ENCODE data around the gene STAG3.
A peak's percentile ranks its signal among the peaks of the same experiment; 100 is the strongest.

Gene STAG3

DNA sequence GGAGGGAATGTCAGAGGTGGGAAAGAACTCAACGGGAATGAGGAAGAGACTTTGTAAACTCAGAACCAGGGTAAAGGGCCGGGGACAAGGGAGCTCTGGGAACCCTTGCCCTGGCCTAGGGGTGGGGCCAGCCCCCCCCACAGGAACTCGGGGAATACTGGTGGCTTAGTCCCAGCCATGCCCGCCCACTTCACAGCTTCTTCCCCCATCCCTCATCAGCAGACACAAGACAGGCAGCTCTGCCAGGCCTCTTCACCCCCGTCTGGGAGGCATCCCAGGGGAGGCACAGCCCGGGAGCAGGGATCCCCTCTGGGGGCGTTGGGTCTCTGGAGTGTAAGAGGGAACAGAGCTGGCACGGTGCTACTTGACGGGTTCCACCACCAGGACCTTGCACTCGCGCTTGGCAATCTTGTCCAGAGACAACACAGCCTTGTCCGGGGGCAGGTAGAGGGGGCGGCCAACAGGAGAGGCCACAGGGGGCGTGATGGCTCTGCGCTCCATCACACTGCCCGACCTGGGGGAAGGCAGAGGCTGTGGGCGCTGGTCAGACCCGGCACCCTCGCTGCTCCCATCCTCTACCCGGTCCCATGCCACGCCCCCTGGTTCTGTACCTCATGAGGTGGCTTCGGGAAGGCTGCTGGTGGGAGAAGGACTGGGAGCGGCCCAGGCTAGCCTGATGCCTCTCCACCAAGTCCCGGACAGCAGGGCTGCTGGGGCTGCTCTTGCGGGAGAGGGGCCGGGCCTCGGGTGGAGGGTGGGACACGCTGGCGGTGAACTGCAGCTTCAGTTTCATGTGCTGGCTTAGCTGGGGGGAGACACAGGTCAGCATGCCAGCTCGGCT is 22.8 kb upstream of the STAG3 start:
- no peak for DNase-seq (ENCODE audit: low spot score)

DNA sequence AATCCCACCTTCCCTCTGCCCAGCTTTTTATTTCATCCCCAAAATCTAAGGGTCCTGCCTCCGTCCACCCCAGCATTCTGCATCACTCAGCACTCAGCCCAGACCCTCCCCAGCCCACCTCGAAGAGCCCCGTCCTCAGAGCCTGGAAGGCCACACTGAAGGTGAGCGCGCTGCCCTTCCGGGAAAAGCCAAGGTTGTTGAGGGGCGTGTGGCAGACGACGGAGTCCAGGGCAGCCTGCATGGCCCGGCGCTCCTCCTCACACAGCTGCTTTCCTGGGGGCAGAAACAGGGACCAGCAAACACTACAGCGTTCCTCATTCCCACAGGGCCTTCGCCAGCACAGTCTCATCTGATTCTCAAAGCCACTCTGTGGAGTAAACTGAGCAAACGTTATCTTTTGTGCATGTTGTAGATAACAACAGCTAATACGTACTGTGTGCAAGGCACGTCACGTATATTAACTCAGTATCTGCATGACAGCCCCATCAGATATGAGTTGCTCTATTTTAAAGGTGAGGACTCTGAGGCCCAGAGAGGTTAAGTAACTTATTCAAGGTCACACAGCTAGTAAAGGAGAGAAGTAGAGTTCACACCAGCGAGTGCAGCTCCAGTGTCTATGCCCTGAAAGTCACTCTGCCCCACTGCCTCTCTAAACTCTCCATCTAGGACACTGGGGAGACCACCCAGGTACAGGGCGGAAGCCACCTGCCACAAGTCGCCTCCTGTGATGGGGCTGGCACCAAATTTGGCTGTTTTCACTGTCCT is 22.0 kb upstream of the STAG3 start:
- no peak for DNase-seq (ENCODE audit: low spot score)

DNA sequence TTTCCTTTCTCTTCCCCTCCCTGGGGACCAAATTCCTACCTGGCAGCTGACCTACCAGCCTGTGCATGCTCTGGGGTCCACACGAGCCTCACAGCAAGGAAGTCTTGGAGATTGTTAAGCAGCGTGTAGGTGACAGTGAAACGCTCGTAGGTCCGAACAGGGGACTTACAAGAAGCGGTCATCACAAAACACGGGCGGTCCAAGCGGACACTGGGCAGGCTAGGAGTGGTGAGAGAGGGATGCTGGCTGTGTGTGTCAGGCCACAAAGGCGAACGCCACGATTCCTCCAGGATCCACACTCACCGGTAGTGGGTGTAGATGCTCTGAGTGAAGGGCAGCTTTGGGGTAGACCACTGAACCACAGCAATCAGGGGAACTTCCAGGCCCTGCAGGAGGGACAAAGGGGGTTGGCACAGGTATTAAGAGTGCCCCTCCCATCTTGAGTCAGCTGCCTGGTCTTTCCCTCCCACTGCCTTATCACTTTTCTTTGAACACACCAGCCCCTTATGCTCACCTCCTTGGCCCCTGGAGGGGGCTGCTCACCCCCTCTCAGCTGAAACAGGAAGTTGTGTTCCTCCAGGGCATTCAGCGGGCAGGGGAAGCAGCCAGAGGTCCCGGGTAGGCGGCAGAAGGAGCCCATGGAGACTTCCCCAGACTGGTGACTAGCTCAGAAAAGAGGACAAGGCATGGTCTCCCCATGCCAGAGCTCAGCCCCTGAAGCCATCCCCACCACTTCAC is 21.2 kb upstream of the STAG3 start:
- no peak for DNase-seq (ENCODE audit: low spot score)

DNA sequence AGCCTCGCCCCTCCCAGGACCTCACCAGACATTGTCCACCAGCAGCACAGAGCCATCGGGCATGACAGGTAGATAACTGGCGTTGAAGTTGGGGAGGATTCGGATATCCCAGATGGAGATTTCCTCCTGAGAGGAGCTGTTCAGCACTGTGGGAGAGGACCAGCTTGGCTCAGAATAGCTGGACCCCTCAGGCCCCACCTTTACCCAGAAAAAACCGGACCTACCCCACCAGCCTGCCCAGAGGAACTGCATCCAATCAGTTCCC is 20.7 kb upstream of the STAG3 start:
- DNase-seq (ENCODE audit: low spot score) = no peak

DNA sequence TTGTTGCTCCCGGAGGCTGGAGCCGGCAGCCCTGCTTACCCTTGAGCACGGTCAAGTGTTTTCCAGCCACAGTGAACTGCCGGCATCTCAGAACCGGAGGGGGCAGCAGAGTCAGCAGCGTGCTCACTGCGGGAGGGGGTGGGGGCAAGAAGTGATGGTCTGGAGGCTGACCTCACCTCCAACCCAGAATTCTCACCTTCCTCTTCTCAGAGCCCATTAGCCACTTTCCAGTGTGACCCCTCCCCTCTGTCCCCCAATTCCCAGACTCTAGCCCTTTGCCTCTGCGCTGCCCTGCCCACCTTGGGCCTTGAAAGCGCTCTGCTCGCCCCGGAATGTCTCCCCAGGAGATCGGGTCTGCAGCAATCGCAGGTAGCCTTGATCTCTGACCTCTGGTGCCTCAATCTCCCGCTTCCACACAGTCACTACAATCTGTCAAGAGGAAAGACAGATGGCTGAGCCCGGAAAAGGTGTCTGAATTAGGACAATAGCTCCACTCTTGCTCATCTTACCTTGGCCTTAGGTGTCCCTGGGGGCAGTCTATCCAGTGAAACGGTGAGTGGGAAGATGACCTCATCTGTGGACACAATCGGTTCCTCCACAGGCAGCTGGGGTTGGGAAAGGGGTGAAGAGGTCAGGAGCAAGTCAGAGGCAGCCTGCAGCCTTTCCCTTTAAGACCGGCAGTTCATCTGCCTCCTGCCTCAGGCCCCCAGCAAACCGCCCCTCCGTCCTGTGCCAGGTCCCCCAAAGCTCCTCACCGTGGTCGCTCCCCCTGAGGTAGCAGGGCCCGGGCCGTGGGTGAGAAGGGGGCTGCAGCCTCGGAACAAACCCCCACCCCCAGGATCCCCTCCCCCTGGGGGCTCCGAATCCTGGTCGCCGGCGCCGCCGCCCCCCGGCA is 20.1 kb upstream of the STAG3 start:
- peak; percentile 94 for DNase-seq (ENCODE audit: low spot score)

DNA sequence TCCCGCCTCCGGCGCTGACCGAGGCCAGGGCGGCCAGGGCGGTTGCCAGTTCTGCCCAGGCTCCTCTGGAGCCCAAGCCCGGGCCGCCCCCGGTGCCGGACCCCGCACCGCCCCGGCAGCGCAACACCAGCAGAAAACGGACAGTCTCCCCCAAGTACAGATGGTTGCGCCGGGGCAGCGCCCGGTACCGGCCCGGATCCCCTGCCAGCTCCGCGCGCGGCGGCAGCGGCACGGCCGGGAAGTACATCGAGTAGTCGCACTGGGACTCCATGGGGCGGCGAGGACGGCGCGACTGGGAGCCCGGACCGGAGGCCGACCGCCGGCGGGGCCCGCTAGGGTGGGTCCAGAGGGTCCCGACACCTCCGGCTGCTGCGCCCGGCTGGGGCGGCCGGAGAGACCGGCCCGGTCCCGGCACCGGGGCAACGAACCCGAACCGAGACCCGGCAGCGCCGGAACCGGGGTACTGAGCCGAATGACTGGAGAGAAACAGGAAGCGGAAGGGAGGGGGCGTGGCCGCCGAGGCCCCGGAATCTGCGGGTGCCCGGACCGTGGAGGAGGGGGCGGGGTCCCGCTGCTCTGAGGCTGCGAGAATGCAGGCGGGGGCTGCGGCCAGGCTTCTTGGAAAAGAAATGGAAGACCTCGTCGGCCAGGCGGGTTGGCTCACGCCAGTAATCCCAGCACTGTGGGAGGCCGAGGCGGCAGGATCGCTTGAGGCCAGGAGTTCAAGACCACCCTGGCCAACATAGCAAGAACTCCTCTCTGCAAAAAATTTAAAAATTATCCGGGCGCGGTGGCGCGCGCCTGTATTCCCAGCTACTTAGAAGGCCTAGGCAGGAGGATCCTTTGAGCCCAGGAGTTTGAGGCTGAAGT is 19.3 kb upstream of the STAG3 start, which contains the start of gene TRAPPC14:
TRAPPC14 (minus strand) TSS at position 495 of the 870 bp plus-strand sequence; CDS start at position 271, 224 bp downstream.
- peak; percentile 82 for DNase-seq (ENCODE audit: low spot score)

DNA sequence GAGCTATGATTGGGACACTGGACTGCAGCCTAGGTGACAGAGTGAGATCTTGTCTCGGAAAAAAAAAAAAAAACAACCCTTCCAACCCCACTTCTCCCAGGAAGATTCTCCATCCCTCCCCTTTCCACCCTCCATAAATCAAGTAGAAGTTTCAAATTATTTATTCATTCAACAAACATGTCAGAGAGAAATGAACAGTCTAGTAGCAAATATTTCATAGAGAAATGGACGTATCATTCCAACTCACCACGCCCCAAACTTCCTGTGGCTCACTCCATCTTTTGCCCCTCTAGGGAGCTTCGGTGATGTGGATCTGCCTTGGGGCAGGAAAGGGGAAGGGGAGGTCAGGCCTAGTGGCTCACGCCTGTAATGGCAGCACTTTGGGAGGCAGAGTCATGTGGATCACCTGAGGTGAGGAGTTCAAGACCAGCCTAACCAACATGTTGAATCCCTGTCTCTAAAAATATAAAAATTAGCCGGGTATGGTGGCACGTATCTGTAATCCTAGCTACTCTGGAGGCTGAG is 18.6 kb upstream of the STAG3 start:
- DNase-seq (ENCODE audit: low spot score) = no peak

- no peak for DNase-seq (ENCODE audit: low spot score)
These were observed 17.7 kb upstream of the STAG3 start for GRCh38 chr7:100160067-100160466.

DNA sequence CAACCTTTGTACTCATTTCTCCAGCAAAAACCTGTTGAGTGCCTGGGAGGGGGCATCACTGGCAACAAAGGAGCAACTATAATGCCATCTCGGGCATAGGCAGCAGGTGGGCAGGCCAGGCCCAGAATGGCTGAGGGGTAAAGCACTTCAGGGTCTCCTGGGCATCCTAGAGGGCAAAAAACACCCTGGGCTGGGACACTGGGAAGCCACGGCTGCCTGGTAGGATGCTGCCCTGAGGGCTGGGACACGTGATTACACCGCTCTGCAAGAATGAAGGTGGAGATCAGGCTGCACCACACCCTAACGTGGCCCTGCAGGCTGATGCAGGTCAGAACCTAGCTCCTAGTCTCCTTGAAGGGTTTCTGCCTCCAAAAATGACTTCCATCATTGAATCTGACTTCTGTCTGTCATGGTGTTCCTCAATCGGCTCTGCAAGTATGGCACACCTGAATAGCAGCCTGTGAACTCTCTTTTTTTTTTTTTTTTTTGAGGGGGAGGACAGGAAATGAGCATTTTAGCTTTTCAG is 14.6 kb upstream of the STAG3 start:
- DNase-seq (ENCODE audit: low spot score) = peak; percentile 39

GRCh38 chr7:100163871-100164270 is 13.8 kb upstream of the STAG3 start:
- no peak for DNase-seq (ENCODE audit: low spot score)

GRCh38 chr7:100166317-100166940 is 11.3 kb upstream of the STAG3 start:
- DNase-seq (ENCODE audit: low spot score) = no peak

GRCh38 chr7:100166970-100167911 is 10.5 kb upstream of the STAG3 start:
- DNase-seq (ENCODE audit: low spot score) = no peak

- no peak for DNase-seq (ENCODE audit: low spot score)
These were observed 9.8 kb upstream of the STAG3 start for GRCh38 chr7:100167912-100168323.

GRCh38 chr7:100169147-100169850 is 8.4 kb upstream of the STAG3 start:
- DNase-seq (ENCODE audit: low spot score) = no peak

DNA sequence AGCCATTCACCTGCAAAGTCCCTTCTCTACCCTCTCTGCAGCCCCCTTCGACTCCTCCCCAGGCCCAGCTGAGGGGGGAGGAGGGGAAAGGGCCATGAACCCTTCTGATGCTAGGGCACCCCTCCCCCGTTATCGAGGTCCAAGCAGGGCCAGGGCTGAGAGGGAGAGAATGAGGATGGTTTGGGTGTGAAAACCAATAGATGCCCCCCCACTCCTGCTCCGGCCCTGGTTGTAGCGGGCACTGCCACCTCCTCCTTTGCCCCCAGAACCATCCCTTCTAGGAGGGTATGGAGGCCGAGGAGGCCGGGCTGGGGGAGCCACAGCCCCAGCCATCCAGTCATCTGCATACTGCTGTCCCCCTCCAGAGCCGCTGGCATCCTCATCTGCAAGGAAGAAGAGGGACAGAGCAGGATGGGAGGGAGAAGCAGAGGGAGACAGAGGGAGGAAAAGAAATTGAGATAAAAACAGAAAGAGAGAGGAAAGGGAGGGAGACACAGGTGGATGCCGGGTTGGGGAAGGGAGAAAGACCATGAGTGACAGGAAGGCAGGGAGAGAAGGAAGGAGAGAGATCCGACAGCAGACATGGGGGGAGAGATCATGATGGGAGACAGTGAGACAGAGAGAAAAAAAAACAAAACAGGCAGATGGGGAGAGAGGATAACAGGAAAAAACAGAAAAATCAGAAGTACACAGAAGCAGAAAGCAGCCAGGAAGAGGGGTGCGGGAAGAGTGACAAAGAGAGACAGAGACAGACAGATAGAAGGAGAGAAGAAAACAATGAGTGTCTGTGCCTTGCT is 7.4 kb upstream of the STAG3 start:
- no peak for DNase-seq (ENCODE audit: low spot score)

- DNase-seq (ENCODE audit: low spot score) = no peak
These were observed 6.5 kb upstream of the STAG3 start for GRCh38 chr7:100171087-100171681.

DNA sequence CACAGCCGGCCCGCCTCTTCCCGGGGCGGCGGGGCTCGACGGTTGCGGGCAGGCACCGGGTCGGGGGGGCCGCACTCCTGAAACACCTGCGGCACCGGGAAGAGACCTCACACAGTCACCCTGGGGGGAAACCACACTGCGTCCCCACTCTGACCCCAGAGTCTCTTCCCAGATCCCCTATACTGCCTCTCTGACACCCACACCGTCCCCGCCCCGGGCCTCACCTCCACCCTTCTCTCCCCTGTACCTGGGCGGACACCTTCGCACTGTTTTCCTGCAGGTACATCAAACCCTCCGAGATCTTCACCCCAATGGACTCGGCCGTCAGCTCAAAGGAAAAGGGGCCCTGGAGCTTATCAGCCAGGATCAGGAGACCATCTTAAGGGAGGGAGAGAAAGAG is 5.9 kb upstream of the STAG3 start:
- no peak for DNase-seq (ENCODE audit: low spot score)

Measured in kidney tubule cell (primary cell).